ENCODE measurements around the gene GLT1D1. TPM values are rescaled to one million over a fixed set of nuclear protein-coding genes. Genes with fewer than 3 reads are reported as not detected.
A peak's percentile ranks its signal among the peaks of the same experiment; 100 is the strongest.

Gene GLT1D1
- total and polyA plus RNA-seq, 12 donors: 0.07 to 0.50 (median 0.33) TPM; not detected in 4

DNA sequence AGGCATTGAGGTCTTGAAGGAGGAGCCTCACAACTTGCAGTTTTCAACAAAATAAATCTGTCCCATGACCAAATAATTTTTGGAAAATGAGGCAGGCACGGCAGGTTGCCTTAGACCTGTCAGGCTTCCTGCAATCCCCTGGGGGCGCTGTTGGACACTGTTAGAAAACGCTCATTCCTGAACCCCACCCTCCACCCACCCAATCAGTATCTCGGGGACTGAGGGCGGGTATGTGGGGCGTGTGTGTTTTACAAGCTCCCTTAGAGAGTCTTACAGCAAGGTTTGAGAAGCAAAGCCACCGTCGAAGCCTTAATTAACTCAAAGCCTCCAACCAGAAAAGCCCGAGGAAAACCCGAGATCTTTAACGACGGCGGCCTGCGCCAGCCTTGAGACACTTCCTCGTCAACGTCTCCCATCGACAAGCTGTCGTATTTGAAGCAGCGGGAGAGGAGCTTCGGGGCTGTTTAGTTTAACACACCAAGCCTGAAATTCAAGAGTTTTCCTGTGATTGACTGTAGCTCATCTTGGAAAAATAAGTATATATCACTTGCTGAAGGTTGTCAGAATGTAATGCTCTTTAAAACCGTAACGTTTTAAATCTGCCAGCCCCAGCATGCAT is 123.0 kb downstream of the GLT1D1 start:
- Histone ChIP-seq H3K4me3 (no peak overlapping the region), H3K36me3 (replicated peaks in 1 of 2) (no peaks in the 10 kb centered on the region), H3K27ac (no peak overlapping the region), H3K4me1 (replicated peaks in 1 of 2) (no peaks in the 10 kb centered on the region), H3K27me3 (peaks cover 18% of the 10 kb centered on the region), H3K9me3 (replicated peaks in 1 of 3) (no peaks in the 10 kb centered on the region)
- 7 to 27% (median 13%) methylated on average over 14 to 22 of the region's 22 CpGs for WGBS, 4 donors
- intact Hi-C loops (cut with DNase I): no loop called here
- no peak for DNase-seq
- TF ChIP-seq POLR2A (IDR thresholded peaks at IDR 0.05): no peak
- TF ChIP-seq, protein P1, sequence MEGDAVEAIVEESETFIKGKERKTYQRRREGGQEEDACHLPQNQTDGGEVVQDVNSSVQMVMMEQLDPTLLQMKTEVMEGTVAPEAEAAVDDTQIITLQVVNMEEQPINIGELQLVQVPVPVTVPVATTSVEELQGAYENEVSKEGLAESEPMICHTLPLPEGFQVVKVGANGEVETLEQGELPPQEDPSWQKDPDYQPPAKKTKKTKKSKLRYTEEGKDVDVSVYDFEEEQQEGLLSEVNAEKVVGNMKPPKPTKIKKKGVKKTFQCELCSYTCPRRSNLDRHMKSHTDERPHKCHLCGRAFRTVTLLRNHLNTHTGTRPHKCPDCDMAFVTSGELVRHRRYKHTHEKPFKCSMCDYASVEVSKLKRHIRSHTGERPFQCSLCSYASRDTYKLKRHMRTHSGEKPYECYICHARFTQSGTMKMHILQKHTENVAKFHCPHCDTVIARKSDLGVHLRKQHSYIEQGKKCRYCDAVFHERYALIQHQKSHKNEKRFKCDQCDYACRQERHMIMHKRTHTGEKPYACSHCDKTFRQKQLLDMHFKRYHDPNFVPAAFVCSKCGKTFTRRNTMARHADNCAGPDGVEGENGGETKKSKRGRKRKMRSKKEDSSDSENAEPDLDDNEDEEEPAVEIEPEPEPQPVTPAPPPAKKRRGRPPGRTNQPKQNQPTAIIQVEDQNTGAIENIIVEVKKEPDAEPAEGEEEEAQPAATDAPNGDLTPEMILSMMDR (IDR thresholded peaks at IDR 0.05): peak in 1 of 6 experiments; percentile 17

DNA sequence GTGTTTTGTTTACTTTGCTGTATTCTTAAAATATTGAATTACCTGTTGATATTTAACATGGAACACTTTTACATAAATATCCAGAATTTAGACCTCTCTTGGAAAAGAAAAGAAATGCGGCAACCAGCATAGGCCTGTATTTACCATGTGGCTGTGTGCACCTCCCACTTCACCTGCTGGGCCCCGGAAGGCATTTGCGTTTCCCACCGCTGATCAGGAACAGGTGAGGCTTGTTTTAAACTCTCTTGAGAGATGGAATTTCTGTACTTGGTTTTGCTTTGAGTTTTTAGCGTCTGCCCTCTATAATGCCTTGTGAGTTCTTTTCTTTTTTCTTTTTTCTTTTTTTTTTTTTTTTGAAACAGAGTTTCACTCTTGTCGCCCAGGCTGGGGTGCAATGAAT is 124.2 kb downstream of the GLT1D1 start:
- no peak overlapping the region for H3K27ac ChIP-seq
- H3K36me3 ChIP-seq (replicated peaks in 1 of 2): no peaks in the 10 kb centered on the region
- intact Hi-C loops (cut with DNase I): no loop called here
- H3K27me3 ChIP-seq: peaks cover 17% of the 10 kb centered on the region
- WGBS, 4 donors: 83 to 92% (median 91%) methylated on average over 6 of the region's 6 CpGs
- no peak overlapping the region for H3K4me3 ChIP-seq
- no peak for TF ChIP-seq POLR2A (IDR thresholded peaks at IDR 0.05)
- TF ChIP-seq, protein P1 (IDR thresholded peaks at IDR 0.05): no peak
- no peaks in the 10 kb centered on the region for H3K4me1 ChIP-seq (replicated peaks in 1 of 2)
- DNase-seq: no peak
- H3K9me3 ChIP-seq (replicated peaks in 1 of 3): no peaks in the 10 kb centered on the region

DNA sequence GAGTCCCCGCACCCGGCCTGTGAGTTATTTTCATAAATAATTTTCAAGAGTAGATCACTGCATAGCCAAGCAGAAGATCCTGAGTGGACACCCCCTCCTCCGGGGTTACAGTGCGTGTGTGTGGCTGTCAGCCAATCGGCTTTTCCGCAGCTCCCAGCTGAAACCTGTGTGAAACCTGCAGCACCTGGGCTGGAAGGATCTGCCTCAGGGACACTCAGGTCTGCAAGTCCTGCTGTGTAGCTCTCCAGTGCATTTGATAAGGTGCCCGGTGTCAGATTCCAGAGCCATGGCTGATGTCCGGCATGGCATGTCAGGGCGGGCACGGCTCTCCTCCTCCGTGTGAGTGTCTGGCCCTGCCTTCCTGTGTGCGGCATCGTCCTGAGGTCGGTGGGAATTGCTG is 124.8 kb downstream of the GLT1D1 start:
- no peak overlapping the region for H3K4me3 ChIP-seq
- 75 to 84% (median 78%) methylated on average over 5 to 14 of the region's 14 CpGs for whole genome bisulfite sequencing, 4 donors
- no peak for DNase-seq
- H3K27me3 ChIP-seq: peaks cover 13% of the 10 kb centered on the region
- H3K9me3 ChIP-seq (replicated peaks in 1 of 3): no peaks in the 10 kb centered on the region
- TF ChIP-seq, protein P1 (IDR thresholded peaks at IDR 0.05): no peak
- no peak for TF ChIP-seq POLR2A (IDR thresholded peaks at IDR 0.05)
- intact Hi-C loops (cut with DNase I): no loop called here
- H3K27ac ChIP-seq: no peak overlapping the region
- no peaks in the 10 kb centered on the region for H3K36me3 ChIP-seq (replicated peaks in 1 of 2)
- H3K4me1 ChIP-seq (replicated peaks in 1 of 2): no peaks in the 10 kb centered on the region

DNA sequence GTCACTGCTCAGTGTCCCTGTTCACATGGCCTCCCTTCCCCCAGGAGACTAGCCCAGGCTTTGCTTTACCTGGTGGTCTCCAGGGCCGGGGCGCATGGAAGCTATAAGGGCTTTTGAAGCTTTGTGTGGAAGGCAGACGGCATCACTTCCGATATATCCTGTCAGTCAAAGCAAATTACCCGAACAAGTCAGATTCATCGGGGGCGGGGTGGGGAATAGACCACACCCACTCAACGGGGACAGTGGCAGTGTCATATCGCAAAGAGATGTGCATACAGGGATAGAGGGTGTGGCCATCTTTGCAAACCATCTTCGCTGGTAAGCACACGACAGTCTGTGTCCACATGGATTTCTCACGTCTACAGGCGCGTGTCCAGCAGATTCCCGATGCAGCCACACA is 127.3 kb downstream of the GLT1D1 start:
- peaks cover 13% of the 10 kb centered on the region for H3K27me3 ChIP-seq
- no peaks in the 10 kb centered on the region for H3K9me3 ChIP-seq (replicated peaks in 1 of 3)
- no peaks in the 10 kb centered on the region for H3K4me1 ChIP-seq (replicated peaks in 1 of 2)
- H3K36me3 ChIP-seq (replicated peaks in 1 of 2): no peaks in the 10 kb centered on the region
- intact Hi-C loops (cut with DNase I): no loop called here
- H3K4me3 ChIP-seq: no peak overlapping the region
- H3K27ac ChIP-seq: no peak overlapping the region
- TF ChIP-seq, protein P1 (IDR thresholded peaks at IDR 0.05): no peak
- no peak for TF ChIP-seq POLR2A (IDR thresholded peaks at IDR 0.05)
- WGBS, 4 donors: 84 to 89% (median 87%) methylated on average over 15 of the region's 15 CpGs
- DNase-seq: no peak

All from adrenal gland (tissue), 12 donors.